Epidermal melanocyte (primary cell): ENCODE measurements around the gene NFIA.

Experiments
- DNase-seq: peaks from one replicate; pipeline ENCODE4 v3.0.0; 2011; ENCODE audit warnings: low spot score; ENCODE audit not compliant: insufficient read length

The NFIA gene

GRCh38 chr1:61241973-61242381 is 159.6 kb downstream of the NFIA start:
- DNase-seq: no peak

- DNase-seq: no peak
Observed at GRCh38 chr1:61244114-61244513, 161.8 kb downstream of the NFIA start.

GRCh38 chr1:61245696-61246400 is 163.5 kb downstream of the NFIA start:
- DNase-seq: no peak

GRCh38 chr1:61247051-61247825 is 164.9 kb downstream of the NFIA start:
- no peak for DNase-seq

GRCh38 chr1:61247881-61248752 is 165.8 kb downstream of the NFIA start:
- no peak for DNase-seq

GRCh38 chr1:61250933-61251332 is 168.6 kb downstream of the NFIA start:
- no peak for DNase-seq

GRCh38 chr1:61253059-61253735 is 170.8 kb downstream of the NFIA start:
- no peak for DNase-seq

- DNase-seq: no peak
Observed at GRCh38 chr1:61253912-61254633, 171.7 kb downstream of the NFIA start.

- DNase-seq: peak; percentile 65
Observed at GRCh38 chr1:61254634-61255357, 172.4 kb downstream of the NFIA start.

GRCh38 chr1:61255358-61255703 is 173.0 kb downstream of the NFIA start:
- peak; percentile 32 for DNase-seq

GRCh38 chr1:61259379-61260148 is 177.2 kb downstream of the NFIA start:
- no peak for DNase-seq

- DNase-seq: no peak
Observed at GRCh38 chr1:61260171-61260570, 177.8 kb downstream of the NFIA start.

GRCh38 chr1:61261595-61261994 is 179.2 kb downstream of the NFIA start:
- DNase-seq: no peak

- no peak for DNase-seq
Observed at GRCh38 chr1:61263905-61264824, 181.8 kb downstream of the NFIA start.

GRCh38 chr1:61264825-61265242 is 182.5 kb downstream of the NFIA start:
- no peak for DNase-seq

- DNase-seq: no peak
Observed at GRCh38 chr1:61265665-61266064, 183.3 kb downstream of the NFIA start.

- no peak for DNase-seq
Observed at GRCh38 chr1:61266738-61267137, 184.4 kb downstream of the NFIA start.

GRCh38 chr1:61268546-61269240 is 186.3 kb downstream of the NFIA start:
- DNase-seq: no peak
